HG02981 (cell line): Measurements from ENCODE around the gene ADAMTS2.

ENCODE experiments used
- ATAC-seq: cut with Tn5 transposase; IDR thresholded peaks from one replicate; pipeline ENCODE4 v1.9.1; 2021; ENCODE audit warnings: mild to moderate bottlenecking, moderate library complexity; ENCODE audit not compliant: unreplicated experiment

Gene ADAMTS2

GRCh38 chr5:179131321-179131835, 213.9 kb downstream of the ADAMTS2 start:
- ATAC-seq, result no peak

GRCh38 chr5:179130101-179130681, 215.1 kb downstream of the ADAMTS2 start:
- no peak for ATAC-seq

DNA sequence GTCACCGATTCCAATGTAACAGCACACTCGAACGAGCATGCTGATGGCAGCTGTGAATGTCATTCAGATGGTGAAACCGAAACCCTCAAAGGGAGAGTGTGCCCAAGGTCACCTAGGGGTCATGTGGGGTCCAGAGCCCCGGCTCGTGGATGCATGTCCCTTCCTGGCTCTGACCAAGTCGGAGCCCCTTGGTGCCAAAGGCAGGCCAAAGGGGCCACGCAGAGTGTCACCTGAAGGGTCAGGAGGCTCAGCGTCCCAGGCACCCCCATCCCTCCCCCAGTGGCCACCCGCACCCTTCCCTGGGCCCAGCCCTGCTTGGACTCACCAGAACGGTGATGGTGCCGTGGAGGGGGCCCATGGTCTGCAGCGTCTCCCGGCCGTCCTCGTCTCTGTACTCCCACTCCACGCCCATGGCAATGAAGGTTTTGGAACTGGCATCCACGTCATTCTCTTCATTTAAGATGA, 215.6 kb downstream of the ADAMTS2 start:
- no peak for ATAC-seq

GRCh38 chr5:179128976-179129375, 216.3 kb downstream of the ADAMTS2 start:
- ATAC-seq, result no peak

- no peak for ATAC-seq
These were observed 217.3 kb downstream of the ADAMTS2 start for GRCh38 chr5:179128041-179128365.

DNA sequence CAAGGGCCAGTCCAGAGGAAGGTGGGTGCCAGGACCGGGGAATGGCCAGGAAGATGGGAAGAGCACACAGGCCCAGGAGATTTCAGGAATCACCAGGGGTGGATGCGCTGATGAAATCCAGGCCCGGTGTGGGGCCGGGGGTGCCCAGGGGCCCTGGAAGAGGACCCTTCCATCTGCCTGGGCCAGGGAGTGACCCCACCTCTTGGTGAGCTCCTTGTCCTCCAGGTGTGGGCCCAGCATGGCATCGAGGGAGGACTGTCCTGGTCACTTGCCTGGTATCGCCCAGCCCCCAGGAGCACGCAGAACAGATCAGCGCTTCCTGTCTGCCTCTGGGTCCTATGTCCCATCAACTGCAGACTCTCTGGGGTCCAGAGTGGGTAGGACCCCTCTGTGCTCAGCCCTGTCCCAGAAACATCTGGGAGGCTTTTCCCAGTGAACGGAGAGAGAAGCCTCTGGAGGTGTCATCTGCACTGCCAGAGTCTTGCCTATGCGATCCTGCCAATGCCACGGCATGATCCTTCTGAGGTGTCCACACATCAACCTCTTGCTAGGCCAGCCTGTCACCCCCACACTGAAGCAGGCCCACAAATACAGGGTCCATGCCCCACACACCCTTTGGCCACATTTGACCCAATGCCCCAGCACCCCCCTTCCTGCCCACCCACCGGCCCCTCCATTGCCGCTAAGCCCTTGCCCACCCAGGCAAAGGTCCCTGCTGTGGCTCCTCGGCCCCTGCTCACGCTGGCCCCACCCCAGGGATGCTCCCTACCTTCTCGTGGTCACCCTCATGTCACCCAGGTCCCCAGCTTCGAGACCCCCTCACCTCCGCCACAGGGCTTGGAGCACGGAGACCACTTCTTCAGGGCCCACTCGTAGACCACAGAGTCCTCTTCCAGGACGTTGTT, 217.9 kb downstream of the ADAMTS2 start:
- ATAC-seq, result no peak

- ATAC-seq, result no peak
These were observed 218.7 kb downstream of the ADAMTS2 start for GRCh38 chr5:179126506-179126991.

DNA sequence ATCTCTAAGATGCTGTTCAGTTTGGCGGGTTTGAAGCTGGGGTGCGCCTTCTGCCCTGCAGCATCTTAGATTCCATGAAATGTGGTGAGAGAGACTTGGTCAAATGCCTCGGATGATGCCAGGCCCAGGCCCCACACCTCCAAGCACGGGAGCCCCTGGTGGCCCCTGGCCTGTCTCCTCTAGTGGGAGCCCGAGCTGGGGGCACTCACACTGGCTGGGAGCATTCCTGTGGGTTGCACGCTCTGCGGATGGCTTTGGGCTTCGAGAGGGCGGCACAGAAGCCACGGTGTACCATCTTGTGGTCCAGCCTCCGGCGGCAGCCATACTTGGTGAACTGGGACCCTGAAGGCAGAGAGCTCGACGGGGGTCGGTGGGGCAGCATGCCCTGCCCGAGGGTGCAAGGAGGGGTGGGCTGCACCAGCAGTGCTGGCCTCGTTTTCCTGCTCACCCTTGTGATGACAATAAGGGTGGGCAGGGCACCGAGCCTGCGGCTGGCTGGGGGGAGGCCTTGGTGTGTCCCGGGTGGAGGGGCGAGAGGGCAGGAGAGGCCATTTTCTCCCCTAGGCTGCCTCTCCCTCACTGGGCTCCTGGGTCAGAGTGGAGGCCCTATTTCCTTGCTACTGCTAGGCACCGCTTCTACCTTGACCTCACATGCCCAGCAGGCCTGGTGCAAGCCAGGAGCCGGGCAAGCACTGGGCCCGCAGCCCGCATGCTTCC, 219.3 kb downstream of the ADAMTS2 start:
- ATAC-seq, result no peak

DNA sequence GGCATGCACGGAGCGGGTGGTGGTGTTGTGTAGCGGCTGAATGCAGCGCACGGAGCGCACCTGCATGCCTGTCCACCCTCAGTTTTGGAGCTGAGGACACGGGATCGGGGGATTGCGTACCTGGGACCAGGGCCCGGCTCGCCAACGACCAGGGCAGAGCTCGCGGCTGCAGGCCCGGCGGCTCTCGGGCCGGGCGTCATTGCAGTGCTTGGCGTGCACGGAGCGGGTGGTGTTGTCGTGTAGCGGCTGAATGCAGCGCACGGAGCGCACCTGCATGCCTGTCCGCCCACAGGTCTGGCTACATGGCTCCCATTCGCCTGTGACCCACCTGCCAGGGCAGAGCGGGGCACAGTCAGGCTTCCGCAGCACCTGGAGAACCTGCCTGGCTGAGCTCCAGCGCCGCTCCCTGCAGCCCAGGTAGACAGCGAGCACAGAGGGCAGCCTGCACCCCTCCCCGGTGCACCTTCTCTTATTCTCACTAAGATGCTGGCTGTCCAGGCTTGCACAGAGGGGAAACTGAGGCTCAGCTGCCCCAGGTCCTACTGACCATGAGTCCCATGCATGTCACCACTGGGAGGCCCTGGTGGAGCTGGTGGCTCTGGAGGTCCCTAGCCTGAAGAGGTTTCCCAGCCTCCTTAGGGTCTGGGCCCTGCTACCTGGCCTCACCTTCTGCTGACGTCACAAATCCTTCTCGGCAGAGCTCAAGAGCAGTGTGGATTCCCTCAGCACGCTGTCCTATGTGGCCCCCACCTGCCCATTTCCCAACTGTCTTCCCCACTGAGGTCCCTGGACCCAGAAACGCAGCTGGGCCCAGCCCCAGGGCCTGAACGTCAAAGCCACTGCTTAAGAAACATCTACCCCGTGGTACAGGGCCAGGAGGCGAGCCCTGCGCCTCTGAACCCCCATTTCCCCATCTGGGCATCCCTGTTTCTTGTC, 220.1 kb downstream of the ADAMTS2 start:
- no peak for ATAC-seq

GRCh38 chr5:179124273-179124852, 220.9 kb downstream of the ADAMTS2 start:
- ATAC-seq, result no peak

GRCh38 chr5:179123491-179124272, 221.6 kb downstream of the ADAMTS2 start:
- no peak for ATAC-seq

GRCh38 chr5:179123109-179123426, 222.2 kb downstream of the ADAMTS2 start:
- no peak for ATAC-seq

- no peak for ATAC-seq
These were observed 222.7 kb downstream of the ADAMTS2 start for GRCh38 chr5:179122411-179123108.

GRCh38 chr5:179121667-179122111, 223.6 kb downstream of the ADAMTS2 start:
- ATAC-seq, result no peak

DNA sequence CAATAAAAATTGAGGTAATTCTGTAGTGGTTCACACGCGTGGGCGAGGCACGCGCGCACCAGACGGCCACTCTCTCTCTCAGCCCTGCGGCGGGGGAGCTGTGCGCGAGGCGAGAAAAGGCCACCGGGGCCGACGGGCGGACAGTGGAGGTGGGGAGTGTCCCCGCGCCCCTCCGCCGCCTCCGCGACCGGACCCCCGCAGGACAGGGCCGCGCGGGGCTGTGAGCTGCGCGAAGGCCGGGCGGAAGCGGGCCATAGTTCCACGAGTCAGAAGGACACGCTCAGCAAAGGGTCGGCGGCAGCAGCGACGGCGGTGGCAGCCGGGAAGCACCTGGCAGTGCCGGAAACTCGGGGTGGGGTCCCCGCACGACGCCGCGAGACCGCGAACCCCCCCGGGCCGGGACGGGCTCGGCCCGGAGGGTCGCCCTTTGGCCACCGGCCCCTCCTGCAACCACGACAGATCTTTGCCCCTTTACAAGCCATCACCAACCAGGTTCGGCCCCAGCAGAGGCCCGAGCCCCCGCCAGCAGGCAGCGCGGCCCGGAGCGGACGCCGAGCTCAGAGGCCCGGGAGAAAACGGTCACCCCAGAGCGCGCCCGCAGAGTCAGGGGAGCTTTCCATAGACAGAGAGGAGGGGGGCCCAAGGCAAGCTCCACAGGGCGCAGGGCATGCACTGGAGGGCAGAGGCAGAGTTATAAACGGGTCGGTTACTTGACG, 224.2 kb downstream of the ADAMTS2 start:
- no peak for ATAC-seq

- no peak for ATAC-seq
These were observed 224.8 kb downstream of the ADAMTS2 start for GRCh38 chr5:179120421-179120861.

- ATAC-seq, result no peak
These were observed 225.7 kb downstream of the ADAMTS2 start for GRCh38 chr5:179119415-179120170.
